ENCODE results near the gene ACY1.
"Not testable (repeated sequence)": the region's sequence is repeated elsewhere in the genome, so short reads cannot be mapped to it uniquely, and the experiment has no call there.

Gene ACY1

DNA sequence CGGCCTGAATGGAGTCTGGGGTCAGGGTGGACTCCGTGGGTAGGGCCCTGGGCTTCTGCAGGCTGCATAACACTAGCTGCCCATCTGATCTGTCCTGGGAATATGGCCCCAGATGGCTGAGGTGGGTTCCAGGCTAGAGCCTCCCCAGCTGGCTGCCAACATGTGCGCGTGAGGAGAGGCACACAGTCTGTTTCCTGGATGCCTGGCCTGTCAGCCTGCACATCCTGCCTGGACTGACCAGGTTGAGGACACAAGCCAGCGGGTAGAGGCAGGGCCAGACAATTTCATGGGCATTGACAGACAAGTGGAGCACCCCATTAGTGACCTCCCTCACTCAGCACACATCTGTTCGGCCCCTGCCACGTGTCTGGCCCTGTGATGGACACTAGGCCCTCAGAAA is 42.1 kb downstream of the ACY1 start:
- DNase-seq (ENCODE audit: low read depth), result no peak

DNA sequence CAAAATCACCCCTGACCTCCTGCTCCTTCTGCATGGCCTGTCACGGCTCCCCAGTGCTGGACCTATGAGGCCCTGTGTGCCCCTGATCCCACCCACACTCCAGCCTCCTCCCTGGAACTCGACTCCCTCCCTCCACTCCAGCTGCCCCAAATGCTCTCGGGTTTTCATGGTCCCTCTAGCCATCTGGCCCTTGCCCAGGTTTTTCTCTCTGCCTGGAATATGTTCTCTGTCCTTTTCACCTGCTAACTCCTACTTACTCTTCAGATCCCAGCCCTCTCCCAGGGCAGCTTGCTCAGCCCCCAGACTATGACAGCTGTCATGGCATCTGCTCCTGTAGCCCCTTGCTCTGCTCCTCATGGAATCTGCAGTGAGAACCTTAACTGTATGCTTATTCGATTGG is 42.7 kb downstream of the ACY1 start:
- no peak for DNase-seq (ENCODE audit: low read depth)

- DNase-seq (ENCODE audit: low read depth), result no peak
Measured at GRCh38 chr3:52028572-52028971, 45.2 kb downstream of the ACY1 start.

DNA sequence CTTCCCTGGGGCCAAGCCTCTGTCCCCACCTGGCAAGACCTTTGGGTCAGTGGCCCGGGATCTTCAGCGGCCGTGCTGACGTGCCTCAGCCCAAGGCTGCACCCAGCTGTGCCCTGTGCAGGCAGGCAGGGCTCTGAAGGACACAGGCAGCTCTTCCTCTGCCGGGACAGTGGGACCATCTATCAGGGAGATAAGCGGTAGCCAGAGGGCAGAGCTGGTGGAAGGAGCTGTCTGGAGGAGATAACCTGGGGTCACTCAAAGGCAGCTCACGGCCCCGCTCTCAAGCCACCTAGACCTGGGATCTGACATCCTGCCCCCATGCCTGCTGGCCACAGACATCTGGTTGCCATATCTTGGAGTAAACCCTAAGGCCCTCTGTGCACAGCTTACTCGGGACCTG is 45.7 kb downstream of the ACY1 start:
- DNase-seq (ENCODE audit: low read depth), result no peak

GRCh38 chr3:52029535-52029934 is 46.2 kb downstream of the ACY1 start:
- DNase-seq (ENCODE audit: low read depth), result no peak

DNA sequence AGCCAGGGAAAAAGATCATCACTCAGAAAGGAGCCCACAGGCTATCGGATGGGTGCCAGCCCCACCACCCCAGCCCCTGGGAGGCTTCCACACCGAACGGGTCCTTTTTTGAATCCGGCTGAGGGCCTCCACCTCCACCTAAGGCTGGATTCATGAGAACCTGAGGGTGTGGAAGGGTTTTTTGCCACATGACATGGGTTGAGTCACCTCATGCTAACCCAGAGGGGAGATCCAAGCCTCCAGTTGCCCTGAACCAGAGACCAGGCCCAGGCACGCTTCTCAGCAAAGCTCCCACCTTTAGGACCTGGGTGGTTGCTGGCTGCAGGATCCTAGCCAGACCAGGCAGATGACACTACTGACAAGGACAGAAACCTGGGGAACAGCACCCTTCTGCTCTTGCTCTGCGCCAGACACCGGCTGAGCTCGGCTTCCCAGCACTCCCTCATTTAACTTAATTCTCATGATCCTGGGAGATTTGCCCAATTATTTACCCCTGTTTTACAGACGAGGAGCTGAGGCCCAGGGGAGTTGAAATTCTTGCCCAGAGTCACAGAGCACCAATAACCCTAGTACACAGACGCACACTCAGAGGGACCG is 47.5 kb downstream of the ACY1 start:
- no peak for DNase-seq (ENCODE audit: low read depth)

GRCh38 chr3:52031896-52032295 is 48.6 kb downstream of the ACY1 start:
- DNase-seq (ENCODE audit: low read depth), result no peak

- no peak for DNase-seq (ENCODE audit: low read depth)
Measured at GRCh38 chr3:52032702-52033408, 49.5 kb downstream of the ACY1 start.

GRCh38 chr3:52033748-52034147 is 50.4 kb downstream of the ACY1 start:
- not testable (repeated sequence) for DNase-seq (ENCODE audit: low read depth)

DNA sequence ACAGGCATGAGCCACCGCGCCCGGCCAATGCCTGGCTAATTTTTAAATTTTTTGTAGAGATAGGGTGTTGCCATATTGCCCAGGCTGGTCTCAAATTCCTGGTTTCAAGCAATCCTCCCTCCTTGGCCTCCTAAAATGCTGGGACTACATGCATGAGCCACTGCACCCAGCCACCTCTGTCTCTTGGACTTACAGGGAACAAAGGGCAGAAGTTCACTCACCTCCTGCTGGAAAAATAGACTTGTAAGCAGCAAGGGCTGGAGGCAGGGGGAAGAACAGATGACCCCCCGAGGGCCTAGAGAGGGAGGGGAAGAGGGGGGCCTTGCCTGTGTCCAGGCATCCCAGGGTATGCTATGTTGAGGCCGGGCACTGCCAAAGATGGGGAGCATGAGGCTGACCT is 50.9 kb downstream of the ACY1 start:
- no peak for DNase-seq (ENCODE audit: low read depth)

GRCh38 chr3:52034651-52035050 is 51.3 kb downstream of the ACY1 start:
- no peak for DNase-seq (ENCODE audit: low read depth)

- DNase-seq (ENCODE audit: low read depth), result no peak
Measured at GRCh38 chr3:52036222-52036694, 52.9 kb downstream of the ACY1 start.

DNA sequence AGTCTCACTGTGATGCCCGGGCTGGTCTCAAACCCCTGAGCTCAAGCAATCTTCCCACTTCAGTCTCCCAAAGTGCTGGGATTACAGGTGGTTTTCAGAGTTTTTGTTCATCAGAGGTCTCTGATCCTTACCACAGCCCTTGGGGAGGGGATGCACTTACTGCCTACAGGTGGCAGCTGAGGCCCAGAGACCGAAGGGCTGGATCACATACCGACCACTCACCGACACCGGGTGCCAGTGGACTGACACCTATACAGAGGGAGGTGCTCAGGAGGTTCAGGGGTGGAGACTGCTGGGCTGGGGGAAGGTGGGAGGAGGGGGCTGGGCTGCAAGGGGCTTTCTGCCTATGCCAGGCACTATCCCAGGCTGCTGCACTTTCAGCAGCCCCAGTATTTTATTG is 53.5 kb downstream of the ACY1 start:
- DNase-seq (ENCODE audit: low read depth), result no peak

DNA sequence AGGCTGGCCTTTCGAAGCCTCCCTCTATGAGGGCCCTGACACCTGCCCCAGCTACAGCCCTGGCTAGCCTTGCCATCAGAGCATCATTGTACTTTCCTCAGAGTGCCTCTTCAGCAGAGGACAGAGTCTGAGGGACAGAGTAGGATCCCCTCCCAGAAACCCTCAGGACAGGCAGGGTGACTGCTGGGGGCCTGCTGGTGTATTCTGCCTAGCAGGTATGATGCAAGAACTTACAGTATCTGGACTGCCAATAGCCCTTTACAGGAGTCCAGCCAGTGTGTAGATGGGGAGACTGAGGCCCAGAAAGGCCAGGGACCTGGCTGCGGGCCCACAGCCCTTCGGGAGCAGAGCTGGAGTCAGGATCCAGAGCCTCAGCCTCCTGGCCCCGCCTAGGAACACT is 54.0 kb downstream of the ACY1 start:
- DNase-seq (ENCODE audit: low read depth), result no peak

- no peak for DNase-seq (ENCODE audit: low read depth)
Measured at GRCh38 chr3:52038227-52038626, 54.9 kb downstream of the ACY1 start.

Measured in stimulated activated CD8-positive, alpha-beta memory T cell treated with anti-CD3 and anti-CD28 coated beads, Interleukin-12 subunit alpha, Interleukin-12 subunit beta, amount 100 ng/mL, for 1 hour (primary cell).